Measurements from ENCODE around the gene PDZK1IP1.

The PDZK1IP1 gene

DNA sequence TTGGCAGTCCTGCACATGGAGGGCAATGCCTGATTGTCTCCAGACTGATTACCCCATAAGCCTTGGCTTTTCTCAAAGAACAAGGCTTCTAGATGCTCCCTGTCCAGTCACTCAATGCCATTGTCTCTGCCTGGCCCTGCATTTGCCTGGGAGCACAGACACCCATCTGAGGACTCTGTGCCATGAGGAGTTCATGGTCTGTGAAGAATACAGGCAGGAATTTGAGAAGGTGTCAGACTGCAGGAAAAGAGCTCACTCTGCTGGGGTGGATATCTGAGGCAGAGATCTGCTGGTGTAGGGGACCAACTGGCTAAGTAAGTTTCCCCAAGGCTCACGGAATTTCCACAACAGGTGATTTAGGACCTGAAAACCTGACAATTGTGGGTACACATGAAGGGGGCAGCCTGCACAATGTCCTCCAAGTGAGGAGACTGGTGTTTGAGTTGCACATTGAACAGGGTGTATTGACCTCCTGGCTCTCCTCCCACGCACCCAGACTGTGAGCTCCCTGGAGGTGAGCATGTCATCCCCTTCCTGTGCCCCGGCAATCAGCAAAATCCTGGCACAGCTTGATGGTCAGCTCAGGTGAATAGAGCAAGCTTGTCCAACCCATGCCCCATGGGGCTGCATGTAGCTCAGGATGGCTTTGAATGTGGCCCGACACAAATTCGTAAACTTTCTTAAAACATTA is 51.8 kb downstream of the PDZK1IP1 start:
- no peak for DNase-seq (ENCODE audit: low read depth)

DNA sequence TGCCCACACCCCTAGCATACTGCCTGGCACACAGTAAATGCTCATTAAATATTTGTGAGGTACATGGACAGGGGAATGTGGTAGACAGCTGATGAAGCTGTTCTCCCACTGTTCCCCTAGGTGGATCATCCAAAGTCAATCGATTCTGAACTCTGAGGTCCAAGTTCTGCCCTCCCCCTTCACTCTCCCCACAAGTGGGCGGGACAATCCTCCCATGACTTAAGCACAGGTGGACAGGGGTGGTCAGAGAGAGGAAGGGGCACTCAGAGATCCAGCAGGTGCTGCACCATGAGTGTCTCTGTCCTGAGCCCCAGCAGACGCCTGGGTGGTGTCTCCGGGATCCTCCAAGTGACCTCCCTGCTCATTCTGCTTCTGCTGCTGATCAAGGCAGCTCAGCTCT is 52.6 kb downstream of the PDZK1IP1 start, which contains the start of gene CYP4A22:
CYP4A22 (plus strand) TSS at position 244 of the 400 bp plus-strand sequence; CDS start at position 289, 45 bp downstream.
- DNase-seq (ENCODE audit: low read depth) = no peak
